Measurements from ENCODE around the gene PRX. TPM values are rescaled to one million over a fixed set of nuclear protein-coding genes. Genes with fewer than 3 reads are reported as not detected.

Gene PRX
- total and polyA plus RNA-seq, 8 donors: 11.5 to 20.0 (median 14.2) TPM

DNA sequence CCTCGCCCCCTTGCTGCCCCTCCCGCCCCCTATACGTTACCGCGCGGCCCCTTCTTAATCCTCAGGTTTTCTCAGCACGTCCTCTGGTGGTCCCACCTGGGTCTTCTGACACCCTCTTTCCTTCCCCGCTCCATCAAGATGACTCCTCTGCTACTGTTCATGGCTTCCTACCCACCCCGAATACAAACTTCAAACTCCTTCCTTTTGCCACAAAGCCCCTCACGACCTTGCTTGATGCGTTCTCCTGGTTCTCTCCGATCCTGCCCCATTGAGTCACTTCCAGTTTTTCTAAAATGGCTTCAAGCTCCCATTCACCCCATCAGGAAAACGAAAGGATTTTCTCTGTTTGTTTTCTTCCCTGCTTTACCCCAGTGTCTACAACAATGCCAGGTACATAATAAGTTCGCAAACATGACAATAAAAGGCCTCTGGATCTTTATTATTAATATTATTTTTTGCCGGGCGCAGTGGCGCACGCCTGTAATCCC lies 31.7 kb upstream of the PRX start:
- Histone ChIP-seq H3K27ac (peak overlapping the region; percentile 91 to 95), H3K4me3 (peak overlapping the region; percentile 76 to 78), H3K36me3 (peaks cover 0 to 54% of the 10 kb centered on the region in 2 donors), H3K4me1 (peaks cover 7 to 27% of the 10 kb centered on the region in 2 donors), H3K27me3 (no peaks in the 10 kb centered on the region), H3K9me3 (no peaks in the 10 kb centered on the region)
- TF ChIP-seq, protein P1, sequence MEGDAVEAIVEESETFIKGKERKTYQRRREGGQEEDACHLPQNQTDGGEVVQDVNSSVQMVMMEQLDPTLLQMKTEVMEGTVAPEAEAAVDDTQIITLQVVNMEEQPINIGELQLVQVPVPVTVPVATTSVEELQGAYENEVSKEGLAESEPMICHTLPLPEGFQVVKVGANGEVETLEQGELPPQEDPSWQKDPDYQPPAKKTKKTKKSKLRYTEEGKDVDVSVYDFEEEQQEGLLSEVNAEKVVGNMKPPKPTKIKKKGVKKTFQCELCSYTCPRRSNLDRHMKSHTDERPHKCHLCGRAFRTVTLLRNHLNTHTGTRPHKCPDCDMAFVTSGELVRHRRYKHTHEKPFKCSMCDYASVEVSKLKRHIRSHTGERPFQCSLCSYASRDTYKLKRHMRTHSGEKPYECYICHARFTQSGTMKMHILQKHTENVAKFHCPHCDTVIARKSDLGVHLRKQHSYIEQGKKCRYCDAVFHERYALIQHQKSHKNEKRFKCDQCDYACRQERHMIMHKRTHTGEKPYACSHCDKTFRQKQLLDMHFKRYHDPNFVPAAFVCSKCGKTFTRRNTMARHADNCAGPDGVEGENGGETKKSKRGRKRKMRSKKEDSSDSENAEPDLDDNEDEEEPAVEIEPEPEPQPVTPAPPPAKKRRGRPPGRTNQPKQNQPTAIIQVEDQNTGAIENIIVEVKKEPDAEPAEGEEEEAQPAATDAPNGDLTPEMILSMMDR (IDR thresholded peaks at IDR 0.05): no peak
- ATAC-seq: no peak
- DNase-seq: no peak
- intact Hi-C loops (cut with DNase I): no loop called here

- TF ChIP-seq, protein P1 (IDR thresholded peaks at IDR 0.05): peak in 1 of 2 donors; percentile 29
- intact Hi-C loops (cut with DNase I): no loop called here
- Histone ChIP-seq H3K27ac (peak within 1 kb of the TSS; percentile 91 to 95), H3K9me3 (no peaks in the 10 kb centered on the region), H3K27me3 (no peaks in the 10 kb centered on the region), H3K36me3 (peaks cover 0 to 48% of the 10 kb centered on the region in 2 donors), H3K4me1 (peaks cover 7 to 30% of the 10 kb centered on the region in 2 donors), H3K4me3 (peak within 1 kb of the TSS; percentile 76 to 78)
- DNase-seq: peak; percentile 96 to 99 (median 98)
- ATAC-seq: peak; percentile 85
Measured at GRCh38 chr19:40444000-40444824, 31.0 kb upstream of the PRX start, which contains the start of gene SERTAD3. SERTAD3 (minus strand) TSS chr19:40444335; CDS start chr19:40442080, 2,255 bp downstream.

DNA sequence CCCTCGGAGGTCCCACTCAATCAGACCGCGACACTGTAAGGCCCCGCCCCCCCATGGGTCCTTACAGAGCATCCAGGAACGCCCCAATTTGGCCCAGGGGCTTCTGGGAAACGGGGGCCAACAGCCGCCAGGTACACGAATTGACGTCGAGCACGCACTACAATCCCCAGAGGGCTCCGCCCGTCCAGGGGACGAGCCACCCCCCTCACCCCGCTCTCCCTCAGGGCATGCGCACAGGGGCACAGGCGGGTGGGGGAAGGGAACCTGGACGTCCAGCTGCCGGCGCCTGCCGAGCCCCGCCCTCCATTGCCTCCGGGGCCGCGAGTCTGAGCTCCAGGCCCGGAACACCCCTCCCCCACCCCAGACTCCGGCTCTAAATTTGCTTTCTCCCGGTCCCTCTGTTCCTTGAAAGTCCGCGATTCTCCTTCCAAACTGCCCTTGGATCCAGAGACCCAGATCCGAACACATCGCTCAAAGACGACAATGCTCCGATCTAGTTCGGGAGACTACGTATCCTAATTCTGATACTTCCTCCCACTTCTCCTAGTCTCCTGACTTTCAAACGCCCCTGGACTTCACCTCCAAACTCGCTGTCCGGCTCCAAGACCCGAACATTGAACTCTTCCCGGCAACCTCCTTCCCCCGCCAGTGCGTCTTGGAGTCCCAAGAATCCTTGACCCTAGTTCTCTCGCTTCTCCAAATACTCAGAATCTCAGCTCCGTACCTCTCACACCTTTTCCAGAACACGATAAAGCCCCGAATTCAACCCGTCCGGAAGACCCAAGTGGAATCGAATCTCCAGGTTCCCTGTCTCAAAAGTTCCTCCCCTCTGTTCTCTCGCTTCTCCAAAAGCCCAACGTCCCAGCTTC lies 30.2 kb upstream of the PRX start:
- H3K4me1 ChIP-seq: peaks cover 7 to 30% of the 10 kb centered on the region in 2 donors
- TF ChIP-seq, protein P1 (IDR thresholded peaks at IDR 0.05): no peak
- intact Hi-C loops (cut with DNase I): no loop called here
- peaks cover 0 to 40% of the 10 kb centered on the region in 2 donors for H3K36me3 ChIP-seq
- H3K27ac ChIP-seq: peak overlapping the region; percentile 91 to 95
- no peaks in the 10 kb centered on the region for H3K9me3 ChIP-seq
- DNase-seq (peak; percentile 98 to 100 (median 100)), ATAC-seq (peak; percentile 85)
- peak overlapping the region; percentile 76 to 78 for H3K4me3 ChIP-seq
- H3K27me3 ChIP-seq: no peaks in the 10 kb centered on the region

- Histone ChIP-seq H3K27me3 (no peaks in the 10 kb centered on the region), H3K36me3 (peaks cover 0 to 32% of the 10 kb centered on the region in 2 donors), H3K4me3 (peak overlapping the region; percentile 31 to 78), H3K4me1 (peaks cover 7 to 30% of the 10 kb centered on the region in 2 donors), H3K9me3 (no peaks in the 10 kb centered on the region), H3K27ac (peak overlapping the region; percentile 61 to 95)
- intact Hi-C loops (cut with DNase I): no loop called here
- ATAC-seq (no peak), DNase-seq (no peak)
- TF ChIP-seq, protein P1 (IDR thresholded peaks at IDR 0.05): no peak
Measured at GRCh38 chr19:40442328-40443130, 29.4 kb upstream of the PRX start.
